Measurements from ENCODE around the gene JAG1.

The JAG1 gene

DNA sequence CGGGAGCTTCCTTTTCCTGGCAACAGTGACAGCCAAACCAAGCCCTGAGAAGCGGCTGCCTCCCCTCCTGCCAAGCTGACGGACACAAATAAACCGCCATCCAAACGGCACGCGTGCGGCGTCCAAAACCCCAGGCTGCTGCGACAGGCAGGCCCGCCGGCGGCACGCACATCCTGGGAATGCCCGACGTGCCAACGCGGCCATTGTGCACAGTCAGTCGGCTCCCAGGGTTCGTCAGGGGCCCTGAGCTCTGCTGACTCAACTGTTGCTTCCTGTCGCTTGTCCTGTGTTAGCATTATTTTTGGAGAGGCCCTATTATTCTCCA lies 6.8 kb downstream of the JAG1 start:
- FAIRE-seq, result no peak

DNA sequence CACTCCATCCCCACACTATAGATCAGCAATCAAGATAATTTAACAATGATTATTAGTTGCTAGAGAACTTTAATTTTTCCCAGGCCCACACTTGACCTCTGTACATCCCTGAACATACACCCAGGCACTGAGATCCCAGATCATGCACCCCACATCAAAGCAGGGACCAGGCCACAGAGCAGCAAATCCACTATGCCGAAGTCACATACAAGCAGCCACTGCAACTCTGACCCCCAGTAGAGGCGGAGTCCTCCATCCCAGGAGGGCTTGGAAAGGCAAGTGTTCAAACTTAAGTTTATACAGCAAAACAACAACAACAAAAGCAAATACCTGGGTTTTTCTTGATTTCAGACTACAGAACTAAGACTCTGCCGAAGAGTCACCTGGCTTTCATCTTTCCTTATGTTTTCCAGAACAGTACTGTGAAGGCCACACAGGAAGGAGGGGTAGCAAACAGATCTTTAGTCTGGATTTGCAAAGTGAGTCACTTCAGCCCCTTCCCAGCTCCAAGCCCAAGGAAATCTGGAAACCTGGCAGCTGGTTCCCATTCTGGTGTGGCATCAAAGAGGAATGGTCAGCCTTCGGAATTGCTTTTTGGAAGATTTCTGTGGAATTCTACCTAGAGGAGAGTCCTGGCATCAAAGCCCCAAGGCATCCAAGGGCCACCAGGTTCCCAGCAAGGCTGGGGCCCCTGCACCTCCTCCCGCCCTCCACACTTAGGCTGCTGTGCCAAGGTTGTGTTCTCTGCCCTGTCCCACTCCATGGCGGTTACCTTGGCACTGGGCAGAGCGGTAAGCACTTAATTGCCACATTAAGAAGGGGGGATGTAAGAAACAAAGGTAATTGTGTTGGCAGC lies 7.3 kb downstream of the JAG1 start:
- FAIRE-seq, result no peak

DNA sequence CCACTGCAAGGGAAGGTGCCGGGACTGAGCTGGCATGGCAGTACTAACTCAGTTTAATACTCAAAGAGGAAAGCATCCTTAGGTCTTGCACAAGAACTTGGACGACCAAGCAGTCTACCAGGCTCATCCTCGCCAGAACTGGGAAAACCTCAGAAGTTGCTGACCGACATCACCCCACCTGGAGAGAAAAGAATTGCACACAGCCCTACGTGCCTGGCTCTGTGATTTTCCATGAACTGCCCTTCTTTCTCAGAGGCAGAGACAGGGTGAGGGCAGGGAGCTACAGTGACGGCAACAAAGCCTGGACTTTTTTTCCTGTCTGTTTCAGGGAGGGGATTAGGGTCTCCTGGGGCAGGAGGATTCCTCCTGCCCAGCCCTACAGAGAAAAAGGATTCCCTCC lies 8.0 kb downstream of the JAG1 start:
- no peak for FAIRE-seq

DNA sequence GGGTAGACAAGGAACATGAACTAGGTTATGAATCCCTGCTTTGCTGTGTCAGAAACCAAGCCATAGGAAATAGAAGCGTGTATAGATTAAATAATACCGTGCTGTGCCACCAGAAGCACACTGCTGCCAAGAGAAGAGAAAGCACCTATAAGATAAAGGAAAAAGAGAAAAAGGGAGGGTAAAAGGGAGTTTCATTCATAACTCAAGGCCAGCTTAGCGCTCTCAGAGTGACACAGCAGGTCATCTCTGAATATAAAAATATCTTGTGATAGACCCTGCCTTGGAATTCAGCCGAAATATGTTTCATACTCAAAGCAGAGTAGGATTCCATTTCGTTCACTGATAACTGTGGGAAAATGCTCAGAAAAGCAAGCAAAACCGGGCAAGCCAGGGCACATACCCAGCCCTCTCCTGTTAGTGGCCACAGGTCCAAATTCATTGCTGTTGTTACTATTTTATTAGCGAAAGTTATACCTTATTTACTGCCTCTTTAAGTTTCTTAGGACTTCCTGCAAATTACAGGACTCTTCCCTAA lies 8.7 kb downstream of the JAG1 start:
- no peak for FAIRE-seq

DNA sequence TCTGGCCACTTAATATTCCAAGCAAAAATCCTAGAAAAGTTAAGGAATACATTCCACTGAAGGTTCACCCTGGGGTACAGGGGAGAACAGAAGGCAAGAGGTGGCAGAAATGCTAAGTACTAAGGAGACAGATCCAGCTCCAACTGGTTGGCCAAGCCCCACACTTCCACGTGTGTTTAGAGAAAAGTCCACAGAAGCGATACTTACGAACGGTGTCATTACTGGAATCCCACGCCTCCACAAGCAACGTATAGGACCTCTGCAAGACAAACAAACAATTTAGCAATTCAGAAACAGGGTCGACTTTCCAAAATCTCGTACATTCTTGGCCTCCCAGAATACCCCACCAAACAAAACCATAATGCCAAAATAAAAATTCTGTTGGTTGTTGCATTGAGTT lies 10.0 kb downstream of the JAG1 start:
- FAIRE-seq, result no peak

DNA sequence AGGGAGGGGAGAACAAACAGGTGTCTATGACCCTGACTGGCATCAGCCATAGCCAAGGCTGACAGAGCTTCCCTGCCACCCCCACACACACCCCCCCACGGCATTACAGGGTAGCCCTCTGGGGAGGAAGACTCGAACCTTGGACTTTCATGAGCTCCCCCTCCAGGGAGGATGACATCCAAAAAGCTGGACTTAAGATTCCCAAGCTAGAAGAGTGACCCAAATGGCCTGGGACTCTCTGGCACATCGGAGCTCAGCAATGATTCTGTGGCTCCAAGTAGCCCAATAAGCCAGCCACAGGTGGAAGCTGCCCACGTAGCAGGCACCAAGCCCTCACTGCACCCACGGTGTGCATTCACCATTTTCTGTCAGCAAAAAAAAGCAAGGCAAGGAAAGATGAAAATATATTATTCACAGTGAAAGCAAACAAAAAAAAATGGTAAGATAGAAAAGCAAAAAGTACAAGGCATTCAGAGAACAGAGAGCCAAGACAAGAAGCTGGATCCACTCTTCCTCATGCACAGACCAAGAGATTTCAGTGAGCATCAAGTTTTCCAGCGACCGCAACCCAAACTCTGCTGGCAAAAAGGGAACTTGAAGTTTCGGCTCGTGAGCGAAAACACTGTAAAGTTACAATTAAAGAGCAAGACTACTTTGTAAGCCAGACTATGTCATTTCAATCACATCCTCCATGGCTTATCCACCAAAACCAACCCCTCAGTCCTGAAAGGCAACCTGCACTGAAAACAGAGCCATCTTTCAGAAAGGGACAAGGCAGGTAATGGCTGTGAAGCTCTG lies 10.9 kb downstream of the JAG1 start:
- no peak for FAIRE-seq

DNA sequence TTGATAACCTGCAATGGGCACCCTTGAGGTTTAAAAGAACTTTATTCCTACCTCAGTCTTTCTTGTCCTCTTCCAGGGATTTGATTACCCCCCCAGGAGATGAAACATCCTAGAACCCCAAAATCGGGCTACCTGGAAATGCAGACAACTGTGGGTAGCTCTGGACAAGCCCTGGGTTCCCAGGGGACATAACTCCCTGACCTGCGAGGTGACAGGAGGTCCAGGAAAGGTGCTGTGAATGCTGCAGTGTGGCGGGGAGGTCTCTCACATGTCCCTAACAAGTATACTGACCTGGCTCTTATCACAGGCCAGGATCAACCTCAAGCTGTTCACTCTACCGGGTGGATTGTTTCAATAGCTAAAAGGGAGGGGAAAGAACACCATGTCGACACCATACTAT lies 11.6 kb downstream of the JAG1 start:
- FAIRE-seq, result no peak

DNA sequence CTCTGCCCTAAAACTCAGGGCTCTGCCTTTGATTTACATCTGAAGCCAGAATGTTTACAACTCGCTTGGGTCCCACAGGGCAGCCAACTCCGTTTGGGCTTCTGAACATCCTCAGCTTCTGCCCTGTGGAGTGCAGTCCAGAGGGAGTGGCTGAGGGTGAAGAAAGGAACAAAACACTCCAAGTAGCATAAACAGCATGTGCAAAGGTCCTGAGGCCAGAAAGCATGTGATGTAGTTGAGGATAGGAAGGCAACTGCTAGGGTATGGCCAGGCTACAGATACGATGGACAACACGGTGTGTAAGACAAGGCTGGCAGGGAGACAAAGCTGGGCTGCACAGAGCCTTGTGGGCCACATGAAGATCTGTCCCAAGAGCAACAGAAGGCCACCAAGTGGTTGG lies 12.5 kb downstream of the JAG1 start:
- no peak for FAIRE-seq

DNA sequence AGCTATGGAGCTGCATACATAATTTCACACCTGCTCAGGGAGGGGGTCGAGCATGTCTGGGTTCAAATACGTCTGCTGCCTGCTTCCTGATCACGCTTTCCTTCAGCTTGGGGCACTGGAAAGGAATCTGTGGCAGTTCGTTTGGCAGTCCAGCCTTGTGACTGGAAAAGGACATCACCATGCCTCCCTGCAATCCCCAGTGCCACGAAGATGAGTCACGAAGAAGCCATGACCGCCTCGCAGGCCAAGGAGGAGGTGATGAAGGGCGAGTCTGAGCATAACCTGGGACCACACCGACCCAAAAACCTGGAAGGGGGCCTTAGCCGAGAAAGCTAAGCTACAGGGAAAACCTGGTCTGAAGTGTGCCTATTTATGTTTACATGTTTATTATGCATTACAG lies 13.1 kb downstream of the JAG1 start:
- FAIRE-seq, result no peak

DNA sequence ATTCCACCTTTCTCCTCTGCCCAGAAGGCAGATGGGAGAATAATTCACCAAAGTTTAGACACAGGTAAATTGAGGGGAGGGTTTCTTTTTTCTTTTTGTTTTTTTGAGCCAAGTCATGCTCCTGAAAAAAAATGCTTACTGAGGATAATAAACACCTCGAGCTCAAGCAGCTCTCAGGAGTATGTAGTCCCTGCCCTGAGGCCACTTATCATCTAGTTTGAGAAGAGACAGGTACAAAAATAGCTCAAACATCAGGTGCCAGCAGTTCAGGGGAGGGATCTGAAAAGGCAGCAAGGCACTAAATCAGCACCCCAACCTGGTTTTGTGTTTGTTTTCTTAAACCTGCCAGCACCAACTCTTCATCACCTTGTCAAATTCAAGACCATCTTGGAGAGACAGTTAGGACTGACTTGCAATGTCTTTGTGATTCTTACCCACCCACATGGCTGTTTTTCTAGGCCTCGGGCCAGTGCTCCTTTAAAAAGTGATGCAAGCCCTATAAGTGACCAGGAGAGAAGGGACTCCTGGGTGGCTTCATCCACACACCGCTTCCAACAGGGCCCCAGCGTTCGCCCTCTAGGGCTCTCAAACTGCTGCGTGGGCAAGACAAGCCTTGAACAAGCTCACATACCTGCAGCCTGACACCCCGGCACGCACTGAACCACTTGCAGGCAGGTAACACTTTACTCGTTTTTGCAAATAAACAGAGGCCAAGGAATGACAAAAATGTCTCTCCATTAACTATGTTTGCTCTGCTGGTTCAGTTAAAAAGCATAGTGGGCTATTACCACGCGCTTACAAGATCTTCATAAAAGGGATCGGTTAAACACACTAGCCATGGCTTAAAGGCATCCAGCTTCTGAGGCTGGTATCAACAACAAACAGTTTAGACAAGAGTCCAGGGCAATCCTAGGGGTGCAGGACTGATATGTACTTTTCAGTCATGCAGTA lies 13.9 kb downstream of the JAG1 start:
- no peak for FAIRE-seq

DNA sequence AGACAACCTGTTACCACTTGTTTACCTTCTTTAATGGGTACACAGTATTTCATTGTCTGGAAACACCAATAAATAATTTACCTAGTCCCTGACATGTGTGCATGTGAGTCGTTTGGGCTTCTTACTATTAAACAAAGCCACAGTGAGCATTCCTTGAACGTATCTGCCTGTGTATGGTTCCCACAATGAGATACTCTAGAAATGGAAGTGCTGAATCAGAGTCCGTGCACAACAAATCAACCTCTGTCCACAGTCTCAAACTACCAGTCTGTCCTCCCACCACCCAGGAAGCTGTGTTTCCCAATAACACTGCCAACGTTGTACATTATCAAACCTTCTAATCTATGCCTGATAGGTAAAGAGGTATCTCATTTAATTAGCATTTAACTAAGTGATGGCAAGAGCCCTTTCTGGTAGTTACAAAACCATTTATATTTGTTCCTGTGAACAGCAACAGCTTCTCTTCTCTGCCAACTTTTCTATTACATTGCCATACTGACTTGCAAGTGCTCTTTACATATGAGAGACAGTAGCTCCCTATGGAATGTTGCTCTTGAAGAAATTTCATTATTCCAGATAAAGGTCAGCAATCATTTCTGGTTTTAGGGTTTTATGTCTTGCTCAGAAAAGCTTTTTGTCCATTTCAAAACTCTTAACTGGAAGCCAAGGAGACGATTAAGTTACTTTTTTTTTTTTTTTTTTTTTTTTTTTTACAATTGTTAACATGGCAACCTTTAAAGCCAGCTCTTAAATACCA lies 14.7 kb downstream of the JAG1 start:
- no peak for FAIRE-seq

DNA sequence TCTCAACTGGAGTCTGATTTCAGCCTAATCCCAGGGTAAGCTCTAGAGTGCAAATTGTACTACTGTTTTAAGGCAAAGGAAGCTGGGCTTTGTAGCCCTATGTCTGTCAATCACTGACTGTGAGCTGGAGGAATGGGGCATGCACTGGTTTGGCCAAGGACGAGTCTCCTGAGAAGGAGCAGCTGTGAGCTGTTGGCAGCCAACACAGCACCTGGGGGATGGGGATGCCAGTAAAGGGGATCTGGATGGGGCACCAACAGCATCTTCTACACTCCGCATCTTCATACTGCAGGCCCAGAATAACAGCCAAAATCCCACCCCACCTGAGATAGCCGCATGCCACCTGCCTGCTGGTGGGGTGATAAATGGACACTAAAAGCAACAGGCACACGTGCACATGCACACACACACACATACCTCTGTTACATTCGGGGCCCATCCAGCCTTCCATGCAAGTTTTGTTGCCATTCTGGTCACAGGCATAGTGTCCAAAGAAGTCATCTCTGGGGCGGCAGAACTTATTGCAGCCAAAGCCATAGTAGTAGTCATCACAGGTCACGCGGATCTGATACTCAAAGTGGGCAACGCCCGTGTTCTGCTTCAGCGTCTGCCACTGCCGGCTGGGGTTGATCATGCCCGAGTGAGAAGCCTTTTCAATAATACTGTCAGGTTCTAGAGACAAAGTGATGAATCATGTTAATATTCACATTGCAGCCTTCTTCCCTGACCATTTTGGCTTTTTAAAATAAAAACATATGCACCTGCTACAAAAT lies 15.6 kb downstream of the JAG1 start:
- no peak for FAIRE-seq

DNA sequence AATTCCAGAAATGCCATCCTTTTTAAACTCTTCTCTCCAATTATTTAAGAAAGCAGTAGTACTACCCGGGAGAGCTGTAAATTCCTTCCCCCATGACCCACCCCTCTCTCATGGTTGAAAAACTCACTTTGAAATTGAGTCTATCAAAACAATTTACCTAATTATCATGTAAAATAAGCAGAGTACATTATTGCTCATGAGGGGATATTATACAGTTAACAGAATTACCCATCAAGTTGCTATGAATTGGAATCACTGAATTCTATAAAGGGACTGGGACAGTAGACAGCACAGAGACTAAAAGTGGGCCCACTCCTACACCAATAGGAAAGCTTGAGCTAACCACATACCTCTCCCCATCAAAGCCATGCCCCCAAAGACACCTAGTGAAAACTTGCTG lies 16.3 kb downstream of the JAG1 start:
- no peak for FAIRE-seq

DNA sequence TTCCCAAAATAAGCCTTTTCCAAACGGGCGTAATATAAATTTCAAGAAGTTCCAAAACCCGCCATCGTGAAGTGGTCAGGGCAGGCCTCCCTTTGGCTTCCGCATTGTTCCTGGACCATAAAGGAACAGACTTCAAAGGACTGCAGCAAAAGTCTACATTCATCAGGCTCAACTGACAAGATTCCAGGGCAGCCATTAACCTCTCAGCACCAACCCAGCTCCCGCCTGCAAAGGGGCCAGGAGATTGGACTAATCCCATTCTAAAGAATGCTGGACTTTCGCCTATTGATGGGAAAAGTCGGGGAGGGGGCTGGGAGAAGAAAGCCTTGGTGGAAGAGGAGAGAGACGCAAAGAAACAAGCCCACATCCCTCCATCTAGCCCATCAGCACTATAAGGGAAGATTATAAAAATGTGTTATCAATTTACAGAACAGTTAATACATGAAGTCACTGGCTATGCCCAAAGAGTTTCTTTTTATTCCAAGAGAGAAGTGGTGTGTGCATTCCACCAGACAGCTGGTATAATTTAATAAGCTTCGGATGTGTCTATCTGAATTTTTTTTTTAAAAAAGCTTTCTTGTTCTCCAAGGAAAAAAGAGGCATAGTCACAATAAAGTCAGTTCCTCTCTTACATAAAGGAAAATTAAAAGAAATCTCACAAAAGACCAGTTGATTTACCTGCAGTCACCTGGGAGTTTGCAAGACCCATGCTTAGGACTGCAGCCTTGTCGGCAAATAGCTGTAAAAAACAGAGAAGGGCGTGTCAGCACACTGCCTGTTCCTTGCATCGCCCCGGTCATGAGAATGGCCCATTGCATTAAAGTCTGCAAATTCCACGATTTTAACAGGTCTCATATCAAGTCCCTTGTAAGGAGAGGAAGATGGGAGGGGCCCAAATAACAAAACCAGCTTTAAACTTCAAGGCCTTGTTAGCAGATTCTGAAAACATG lies 17.8 kb downstream of the JAG1 start:
- no peak for FAIRE-seq

DNA sequence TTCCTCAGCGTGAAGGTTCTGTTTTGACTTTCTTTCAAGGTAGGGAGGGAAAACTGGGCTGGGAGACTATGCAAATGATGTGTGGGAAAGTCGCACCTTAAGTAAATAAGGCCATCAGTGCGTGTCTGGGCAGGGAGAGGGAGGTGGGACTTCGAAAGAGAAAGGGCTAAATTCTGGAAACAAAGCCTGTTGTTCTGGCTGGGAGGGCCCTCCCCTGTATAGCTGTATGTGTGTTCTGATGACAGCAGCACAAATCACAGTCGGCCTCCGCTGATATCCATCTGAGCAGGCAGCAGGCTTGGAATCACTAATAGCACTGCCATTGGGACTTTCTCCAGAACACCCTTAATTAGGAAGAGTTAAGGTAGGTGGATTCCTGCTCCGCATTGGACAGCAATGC lies 19.2 kb downstream of the JAG1 start:
- FAIRE-seq, result no peak

DNA sequence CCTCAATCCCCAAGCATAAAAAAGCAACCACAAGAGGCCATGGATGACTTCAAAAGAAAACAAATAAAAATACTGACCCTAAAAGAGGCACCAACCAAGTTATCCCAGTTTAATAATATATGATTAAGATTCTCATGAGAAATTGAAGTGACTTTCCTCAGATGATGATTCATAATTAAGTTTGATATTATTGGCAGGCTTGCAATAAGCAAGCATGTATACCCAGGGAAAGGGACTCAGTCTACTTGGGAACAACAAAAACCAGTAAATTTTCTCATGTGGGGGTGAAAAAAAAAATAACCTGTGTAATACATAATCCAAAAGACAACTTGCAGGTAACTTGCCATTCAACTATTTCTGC lies 19.6 kb downstream of the JAG1 start:
- no peak for FAIRE-seq

DNA sequence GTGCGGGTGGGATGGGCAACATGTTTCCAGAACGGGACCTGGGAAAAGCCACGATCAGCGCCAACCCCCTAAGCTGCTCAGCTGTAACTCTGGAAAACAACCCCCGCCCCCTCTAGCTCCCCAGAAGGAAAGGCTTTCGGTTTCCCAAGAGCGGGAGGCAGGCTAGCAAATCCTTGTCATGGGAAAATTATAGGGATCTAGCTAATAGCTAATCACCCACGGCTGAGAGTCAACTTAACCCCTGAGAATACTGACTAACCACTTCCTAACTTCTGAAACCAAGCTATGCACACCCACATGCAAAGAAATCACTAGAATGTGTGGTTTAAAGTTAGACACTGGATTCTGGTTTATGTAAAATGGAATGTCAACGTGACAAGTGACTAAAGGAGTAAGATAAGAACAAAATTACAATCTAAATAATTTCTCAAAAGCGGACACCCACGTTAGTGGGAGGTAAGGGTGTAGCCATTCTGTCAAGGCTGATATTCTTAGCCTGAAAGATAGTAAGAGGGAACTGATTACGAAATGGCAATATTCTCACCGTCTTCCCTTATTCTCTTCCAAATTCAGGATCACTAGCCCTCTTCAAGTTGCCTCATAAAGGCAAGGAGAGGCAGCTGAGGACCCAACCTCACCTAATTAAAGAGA lies 20.1 kb downstream of the JAG1 start:
- no peak for FAIRE-seq

DNA sequence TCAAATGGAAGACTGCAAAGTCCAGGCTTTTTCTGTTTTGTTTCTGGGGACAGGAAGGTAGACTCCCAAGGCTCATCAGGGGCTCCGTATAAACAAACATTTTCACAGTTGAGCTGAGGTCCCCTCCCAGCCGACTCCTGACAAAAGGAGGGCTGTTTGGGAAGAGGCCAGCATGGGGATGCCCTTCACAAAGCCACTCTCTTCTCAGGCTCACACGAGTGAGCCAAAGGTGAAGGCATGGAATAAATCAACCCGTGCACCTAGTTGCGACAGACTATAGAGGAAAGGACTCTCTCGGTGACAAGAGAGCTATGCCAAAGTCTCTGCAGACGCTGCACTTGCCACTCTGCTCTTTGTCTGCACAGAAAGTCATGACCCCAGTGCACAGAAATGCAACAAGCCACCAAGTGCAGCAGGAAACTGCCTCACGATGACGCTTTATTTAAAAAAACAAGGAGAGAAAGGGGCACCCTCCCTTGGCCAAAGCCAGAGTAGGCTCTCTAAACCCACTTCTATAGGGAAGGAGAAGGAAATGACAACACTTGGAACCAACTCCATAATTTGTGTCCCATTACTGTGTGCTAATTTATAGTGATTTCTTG lies 21.0 kb downstream of the JAG1 start:
- no peak for FAIRE-seq

DNA sequence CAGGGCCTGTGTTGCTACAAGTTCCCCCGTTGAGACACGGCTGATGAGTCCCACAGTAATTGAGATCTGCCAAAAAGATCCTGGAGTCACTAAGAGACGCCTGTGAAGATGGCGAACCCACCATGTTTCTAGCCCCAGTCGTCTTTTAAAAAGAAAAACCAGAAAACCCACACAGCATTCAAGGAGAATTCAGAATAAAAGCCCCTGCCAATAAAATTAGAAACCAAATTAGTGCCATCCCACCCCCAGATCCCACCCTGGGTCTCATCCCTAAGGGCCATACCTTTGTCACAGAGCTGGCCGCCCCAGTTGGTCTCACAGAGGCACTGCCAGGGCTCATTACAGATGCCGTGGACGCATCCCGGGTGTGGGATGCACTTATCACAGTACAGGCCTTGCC lies 21.6 kb downstream of the JAG1 start:
- FAIRE-seq, result no peak

Measured in A204.1 (cell line).